HepG2 (cell line): ENCODE measurements around the gene SDK1. TPM values are rescaled to one million over a fixed set of nuclear protein-coding genes. Genes with fewer than 3 reads are reported as not detected.

Experiments used
- ATAC-seq: fragments of 200-7000 bp; cut with Tn5 transposase; 3 replicates; pipeline ENCODE4 v1.9.1; 2020; ENCODE audit warnings: mild to moderate bottlenecking, moderate library complexity
- BruUV-seq: library from RNA; stranded (reverse); fragments of 400-500 nt; replicated peaks from 2 replicates; lab custom pipeline; 2021; lab: Mats Ljungman, UMichigan
- CTCF ChIA-PET: fragments of 300-600 bp; formaldehyde crosslinking; extraction: SDS; loops from one replicate; lab custom pipeline; 2021; ENCODE audit warnings: low total read pairs, inconsistent platforms, low intra/inter-chr PET ratio; lab: Yijun Ruan, JAX
- POLR2A ChIA-PET: fragments of 350-600 bp; sonication (Branson Sonifier 250); formaldehyde crosslinking; loops from one replicate; lab custom pipeline; 2020; ENCODE audit warnings: antibody characterized with exemption, inconsistent platforms; lab: Yijun Ruan, JAX
- DNase-seq: peaks from one replicate; pipeline ENCODE4 v3.0.0-alpha.2; 2015; ENCODE audit warnings: low spot score
- FAIRE-seq: peaks from 3 replicates; lab custom pipeline; 2011; peaks lifted over from hg19 to GRCh38; lab: Jason Lieb, UNC
- H2AFZ ChIP-seq: one replicate; pipeline ENCODE4 v1.6.1; 2011; ENCODE audit warnings: low read length, inconsistent platforms
- H3K27ac ChIP-seq: fragments of 300-600 bp; 3 replicates; pipeline ENCODE4 v1.8.0; 2011; ENCODE audit warnings: mixed run types, mild to moderate bottlenecking, mixed read lengths, low read length, inconsistent platforms; ENCODE audit not compliant: insufficient read depth; ENCODE audit errors: extremely low read length
- H3K27me3 ChIP-seq, 2 experiments: fragments of 200-600 bp in 1 of 2; 2 replicates in 1 of 2; 3 replicates in 1 of 2; pipeline versions ENCODE4 v1.6.0 to v1.8.0; 2011; ENCODE audit warnings: low read length in 2 of 2, mild to moderate bottlenecking in 2 of 2, moderate library complexity in 2 of 2, inconsistent platforms in 1 of 2; ENCODE audit not compliant: insufficient read depth in 2 of 2, control insufficient read depth in 1 of 2
- H3K36me3 ChIP-seq, 2 experiments: fragments of 200-600 bp in 1 of 2; replicated peaks in 1 of 2; 2 replicates in 1 of 2; 3 replicates in 1 of 2; pipeline versions ENCODE4 v1.5.1 to v1.8.0; 2011; ENCODE audit warnings: low read length in 2 of 2, inconsistent platforms in 1 of 2; ENCODE audit not compliant: insufficient read depth in 2 of 2, control insufficient read depth in 1 of 2
- H3K4me1 ChIP-seq: 2 replicates; pipeline ENCODE4 v1.5.1; 2012; ENCODE audit warnings: low read length, inconsistent platforms; ENCODE audit not compliant: insufficient read depth
- H3K4me2 ChIP-seq: 2 replicates; pipeline ENCODE4 v1.6.0; 2011; ENCODE audit warnings: low read depth, low read length, inconsistent platforms
- H3K4me3 ChIP-seq, 3 experiments: fragments of 200-600 bp in 1 of 3; sonication (generic), shearing (Covaris generic) in 1 of 3; replicated peaks in 1 of 3; 2 replicates each; pipeline ENCODE4 v1.5.1; 2011 to 2016; ENCODE audit warnings: low read length in 3 of 3, inconsistent platforms in 2 of 3, low read depth in 2 of 3, mild to moderate bottlenecking in 2 of 3, control low read depth in 1 of 3, mixed read lengths in 1 of 3; ENCODE audit not compliant: insufficient read depth in 1 of 3
- H3K79me2 ChIP-seq: one replicate; pipeline ENCODE4 v1.6.1; 2011; ENCODE audit warnings: low read length, inconsistent platforms; ENCODE audit not compliant: insufficient read depth
- H3K9ac ChIP-seq: 2 replicates; pipeline ENCODE4 v1.6.0; 2011; ENCODE audit warnings: mild to moderate bottlenecking, low read depth, low read length, inconsistent platforms; ENCODE audit not compliant: insufficient read depth
- H3K9me3 ChIP-seq: 2 replicates; pipeline ENCODE4 v1.5.1; 2012; ENCODE audit warnings: mild to moderate bottlenecking, low read length
- H4K20me1 ChIP-seq: 2 replicates; pipeline ENCODE4 v1.6.0; 2011; ENCODE audit warnings: inconsistent platforms, mild to moderate bottlenecking, low read length, moderate library complexity; ENCODE audit not compliant: insufficient read depth
- BORCS8-MEF2B ChIP-seq: sonication (generic); formaldehyde crosslinking; IDR thresholded peaks from 2 replicates; pipeline ENCODE4 v1.8.0; 2022; ENCODE audit warnings: mild to moderate bottlenecking, missing genetic modification reagents
- CCDC6 ChIP-seq: sonication (generic); formaldehyde crosslinking; IDR thresholded peaks from 2 replicates; pipeline ENCODE4 v1.8.1; 2022; ENCODE audit warnings: mild to moderate bottlenecking, missing genetic modification reagents, moderate library complexity
- CTCF ChIP-seq: sonication (generic); formaldehyde crosslinking; IDR thresholded peaks from 2 replicates; pipeline ENCODE4 v1.5.0; 2020; ENCODE audit warnings: mild to moderate bottlenecking, missing genetic modification reagents, moderate library complexity
- HHEX ChIP-seq: IDR thresholded peaks from 2 replicates; pipeline ENCODE4 v1.6.1; 2016; ENCODE audit warnings: control low read depth
- POLR2G ChIP-seq: fragments of 200-400 bp; formaldehyde crosslinking; IDR thresholded peaks from 2 replicates; pipeline ENCODE4 v1.6.1; 2018; ENCODE audit warnings: mild to moderate bottlenecking, low read depth, low read length, moderate library complexity
- TRIM24 ChIP-seq: sonication (generic); formaldehyde crosslinking; IDR thresholded peaks from 2 replicates; pipeline ENCODE4 v1.8.0; 2022; ENCODE audit warnings: mild to moderate bottlenecking, missing genetic modification reagents
- ZBTB33 ChIP-seq: sonication (generic); formaldehyde crosslinking; IDR thresholded peaks from 2 replicates; pipeline ENCODE4 v1.4.0; 2020; ENCODE audit warnings: missing genetic modification reagents
- ZNF124 ChIP-seq: sonication (generic); formaldehyde crosslinking; IDR thresholded peaks from 2 replicates; pipeline ENCODE4 v1.4.0; 2020; ENCODE audit warnings: missing genetic modification reagents
- ZNF292 ChIP-seq: sonication (generic); formaldehyde crosslinking; IDR thresholded peaks from 2 replicates; pipeline ENCODE4 v1.8.1; 2022; ENCODE audit warnings: mild to moderate bottlenecking, low read depth, missing genetic modification reagents, borderline replicate concordance
- ZNF766 ChIP-seq: sonication (generic); formaldehyde crosslinking; IDR thresholded peaks from 2 replicates; pipeline ENCODE4 v1.5.0; 2020; ENCODE audit warnings: missing genetic modification reagents, borderline replicate concordance
- WGBS: methylation state at CpG from one replicate; pipeline ENCODE4 v1.1.6; 2017; ENCODE audit warnings: low lambda C conversion rate; 5-methylcytosine and 5-hydroxymethylcytosine counted together
- in situ Hi-C: cut with HindIII; loops from 2 replicates; pipeline ENCODE4 v1.10.0; 2017; ENCODE audit warnings: low pct_unique_long_range_greater_than_20kb; ENCODE audit not compliant: extremely low pct_ligation_motif_present
- intact Hi-C: fragments of 100-400 bp; cut with micrococcal nuclease; formaldehyde crosslinking; loops from one replicate; pipeline ENCODE4 v1.10.0; 2022; ENCODE audit not compliant: unreplicated experiment
- polyA plus RNA-seq, 8 experiments: library from polyadenylated mRNA; depleted of rRNA in 3 of 8; stranded (reverse) in 7 of 8; unstranded in 1 of 8; fragments of >200 nt; fragmentation: Illumina TruSeq in 4 of 8; extraction: Trizol in 4 of 8; gene quantifications; 2 replicates each; pipeline versions ENCODE4 v1.2.1 to v1.2.3, GENCODE V29; 2011 to 2016; ENCODE audit warnings: low read depth in 4 of 8, missing spikeins in 1 of 8, mixed read lengths in 1 of 8; ENCODE audit not compliant: insufficient read depth in 1 of 8
- total RNA-seq, 5 experiments: library from RNA; depleted of rRNA; stranded (reverse); fragments of >200 nt; fragmentation: Illumina TruSeq; extraction: Trizol; gene quantifications; 2 replicates each; pipeline ENCODE4 v1.2.3, GENCODE V29; 2016; ENCODE audit warnings: low read depth in 1 of 5

The SDK1 gene
- total and polyA plus RNA-seq, 2 of the 13 experiments (the other 11 are each of a cell fraction or from before 2014, with no cell fraction given): 0.35 to 2.4 TPM

- TF ChIP-seq CTCF (CRISPR knock-in tag) (peak; percentile 29; the same call in 1 of the 2 replicates), ZNF124 (no peak), TRIM24 (CRISPR knock-in tag) (no peak), ZNF292 (CRISPR knock-in tag) (no peak)
- TF ChIP-seq, all 625 proteins: peak for 2
Measured at GRCh38 chr7:4103352-4104091, 802.5 kb downstream of the SDK1 start (continued).

GRCh38 chr7:4107839-4108238 lies 806.8 kb downstream of the SDK1 start:
- H3K27me3 ChIP-seq: no peaks in the 10 kb centered on the region

More at GRCh38 chr7:4107839-4108238, 806.8 kb downstream of the SDK1 start:
- Histone ChIP-seq H3K4me3 (no peak overlapping the region), H3K4me2 (no peak overlapping the region), H3K36me3 (no peaks in the 10 kb centered on the region), H3K4me1 (no peaks in the 10 kb centered on the region), H3K27ac (no peak overlapping the region)
- intact Hi-C loops: no loop called here
- TF ChIP-seq BORCS8-MEF2B (CRISPR knock-in tag) (no peak), ZBTB33 (CRISPR knock-in tag) (no peak), ZNF766 (CRISPR knock-in tag) (no peak), POLR2G (no peak), HHEX (no peak), CCDC6 (CRISPR knock-in tag) (no peak)
- TF ChIP-seq, all 625 proteins: peak for 0
- Histone ChIP-seq H2AFZ (no peak overlapping the region), H3K79me2 (no peaks in the 10 kb centered on the region), H4K20me1 (no peaks in the 10 kb centered on the region), H3K9me3 (no peaks in the 10 kb centered on the region), H3K9ac (no peak overlapping the region)
- in situ Hi-C loops: no loop called here
- ChIA-PET CTCF (no interaction called here), POLR2A (no interaction called here)
- ATAC-seq: no peak
- no peak for DNase-seq
- 93% methylated on average over 9 of the region's 11 CpGs for WGBS
- FAIRE-seq: no peak
- BruUV-seq: no TSS peak
